SIG-M5 (cell line): ENCODE data around the gene TMPRSS11F.

Experiments
- DNase-seq: peaks from one replicate; lab custom pipeline; 2025; lab: John Stamatoyannopoulos, UW

TMPRSS11F gene

DNA sequence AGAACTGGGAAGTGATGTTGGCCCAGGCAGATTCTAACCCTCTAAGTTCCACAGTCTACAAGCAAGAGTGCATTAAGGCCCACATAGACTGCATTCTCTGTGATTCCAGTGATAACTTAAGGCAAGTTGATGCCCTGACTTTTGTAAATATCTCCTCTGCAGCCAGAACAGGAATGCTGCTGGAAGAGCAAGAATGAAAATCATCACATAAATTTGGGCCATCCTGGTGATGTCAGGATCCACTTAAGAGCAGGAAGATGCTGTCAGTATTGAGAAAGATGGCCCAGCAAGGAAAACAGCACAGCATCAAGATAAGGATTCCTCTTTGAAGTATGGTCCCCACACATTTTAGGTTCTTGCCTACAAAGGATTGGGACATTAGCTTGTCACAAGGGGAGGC is 52.4 kb downstream of the TMPRSS11F start:
- DNase-seq, result no peak

DNA sequence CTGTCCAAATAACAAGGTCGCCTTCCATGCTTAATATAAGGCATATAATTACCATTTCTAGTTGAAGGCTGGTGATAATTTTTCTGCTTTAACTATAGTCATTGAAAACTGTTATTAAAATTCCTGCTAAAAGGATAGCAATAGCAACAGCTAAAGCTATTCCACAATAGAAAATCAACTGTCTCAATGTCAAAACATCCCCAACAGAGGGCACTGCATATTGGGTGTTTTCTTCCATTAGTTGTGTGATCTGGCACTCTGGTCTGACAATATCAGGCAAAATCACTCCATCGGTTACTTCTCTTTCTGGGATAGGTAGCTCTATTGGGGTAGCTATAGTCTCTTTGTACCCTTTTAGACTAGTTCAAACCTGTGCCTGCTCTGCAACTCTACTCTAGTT is 53.5 kb downstream of the TMPRSS11F start:
- DNase-seq, result no peak

DNA sequence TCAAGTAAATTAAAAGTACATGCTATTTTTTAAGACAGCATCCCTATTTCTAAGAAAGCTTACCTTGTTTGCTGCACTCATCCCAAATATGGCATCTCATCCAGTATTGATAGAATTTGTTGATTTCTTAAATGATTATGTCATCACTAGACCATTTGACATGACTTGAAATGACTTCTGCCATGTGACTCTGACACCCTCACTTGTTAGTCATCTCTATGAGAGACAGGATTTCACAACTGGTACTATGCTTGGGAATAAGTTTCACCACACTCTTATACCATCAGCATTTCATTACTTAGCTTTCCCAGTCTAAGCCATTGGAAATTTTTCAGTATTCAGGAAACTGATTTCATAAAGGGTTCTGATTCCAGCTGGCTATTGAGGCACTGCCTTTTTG is 55.3 kb downstream of the TMPRSS11F start:
- no peak for DNase-seq

DNA sequence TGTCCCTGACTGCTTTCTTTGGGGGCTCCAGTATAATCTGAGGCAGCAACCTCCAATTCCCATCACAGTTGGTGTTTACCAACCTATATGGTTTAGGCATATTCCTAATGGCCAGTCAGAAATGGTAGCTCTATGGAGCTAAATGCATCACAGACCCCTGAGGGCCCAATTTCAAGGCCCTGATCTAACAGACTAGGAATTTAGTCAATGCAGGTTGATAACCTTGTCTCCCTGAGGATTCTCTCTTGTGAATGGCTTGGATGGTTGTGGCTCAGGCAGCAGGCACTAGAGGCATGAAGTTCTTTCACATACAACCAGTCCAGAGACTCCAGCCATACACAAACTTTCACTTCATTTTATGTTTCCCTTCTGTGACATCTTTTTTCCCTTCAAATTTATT is 59.4 kb downstream of the TMPRSS11F start:
- no peak for DNase-seq

DNA sequence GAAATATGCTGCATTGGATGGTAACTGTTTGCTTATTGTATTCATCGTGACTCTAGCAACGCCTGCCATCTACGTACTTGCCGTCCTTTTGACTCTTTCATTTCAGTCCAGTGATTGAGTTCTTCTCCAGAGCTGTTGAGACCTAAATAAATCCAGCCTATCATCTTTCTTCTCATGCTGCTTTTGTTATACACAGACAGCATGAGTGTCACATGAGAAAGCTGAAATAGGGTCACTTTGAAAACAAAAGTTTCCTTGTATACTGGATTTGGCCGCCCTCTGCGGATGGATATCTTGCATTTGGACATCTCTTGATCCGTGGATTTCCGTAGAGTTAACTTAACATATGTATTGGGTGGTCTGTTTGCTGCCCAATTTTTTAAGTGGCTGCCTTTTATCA is 67.2 kb downstream of the TMPRSS11F start:
- DNase-seq, result no peak

DNA sequence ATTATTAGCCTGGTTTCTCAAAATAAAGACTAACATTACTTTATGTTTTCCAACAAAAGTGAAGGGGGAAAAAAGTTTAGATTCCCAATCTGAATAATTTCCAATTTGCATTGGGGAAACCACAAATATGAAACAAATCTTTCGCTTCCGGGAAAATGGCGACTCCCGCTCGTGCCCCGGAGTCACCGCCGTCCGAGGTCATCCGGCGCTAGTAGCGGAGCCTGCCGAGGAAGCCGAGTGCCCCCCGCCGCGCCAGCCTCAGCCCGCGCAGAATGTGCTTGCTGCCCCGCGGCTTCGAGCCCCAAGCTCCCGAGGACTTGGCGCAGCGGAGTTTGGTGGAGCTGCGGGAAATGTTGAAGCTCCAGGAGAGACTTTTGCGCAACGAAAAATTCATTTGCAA is 91.4 kb downstream of the TMPRSS11F start:
- DNase-seq, result no peak

DNA sequence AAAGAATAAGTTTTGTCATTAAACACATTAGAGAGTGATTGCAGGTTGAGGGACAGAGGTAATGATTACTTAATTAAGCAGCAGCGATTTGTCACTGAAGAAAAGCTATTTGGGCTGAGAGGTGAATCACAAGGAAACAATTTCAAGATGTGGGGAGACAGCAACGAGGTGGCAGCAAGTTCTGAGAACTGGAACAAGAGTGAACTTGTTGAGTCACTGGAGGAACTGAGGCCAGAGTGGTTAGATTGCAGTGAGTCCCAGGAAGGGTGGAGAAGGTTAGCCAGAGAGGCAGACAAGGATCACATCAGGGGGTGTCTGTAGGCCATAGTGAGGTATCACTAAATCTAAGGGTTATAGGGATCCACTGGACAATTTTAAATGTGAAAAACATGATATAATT is 108.5 kb downstream of the TMPRSS11F start:
- DNase-seq, result no peak

DNA sequence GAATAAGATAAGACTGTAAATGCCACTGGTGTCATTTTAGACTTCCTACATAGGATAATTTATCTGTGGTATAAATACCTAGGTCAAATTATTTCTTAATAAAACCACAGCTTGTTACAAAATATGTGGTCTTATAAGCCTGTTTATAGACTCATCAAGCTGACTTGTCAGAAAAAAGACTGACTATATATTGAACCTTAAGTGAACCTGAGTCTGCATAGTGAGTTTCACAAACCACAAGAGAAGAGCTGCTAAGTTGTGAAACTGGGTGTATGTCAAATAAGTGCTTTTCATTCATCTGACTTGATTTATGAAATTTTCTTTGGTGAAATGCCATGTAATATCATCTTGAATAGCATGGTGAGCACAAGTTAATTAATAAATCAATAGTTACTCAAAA is 118.0 kb downstream of the TMPRSS11F start:
- no peak for DNase-seq
